Measurements from ENCODE around the gene EXOSC7. TPM values are rescaled to one million over a fixed set of nuclear protein-coding genes. Genes with fewer than 3 reads are reported as not detected.

EXOSC7 gene
- total RNA-seq, 1 experiment from 2014 or later: 88.7 TPM

DNA sequence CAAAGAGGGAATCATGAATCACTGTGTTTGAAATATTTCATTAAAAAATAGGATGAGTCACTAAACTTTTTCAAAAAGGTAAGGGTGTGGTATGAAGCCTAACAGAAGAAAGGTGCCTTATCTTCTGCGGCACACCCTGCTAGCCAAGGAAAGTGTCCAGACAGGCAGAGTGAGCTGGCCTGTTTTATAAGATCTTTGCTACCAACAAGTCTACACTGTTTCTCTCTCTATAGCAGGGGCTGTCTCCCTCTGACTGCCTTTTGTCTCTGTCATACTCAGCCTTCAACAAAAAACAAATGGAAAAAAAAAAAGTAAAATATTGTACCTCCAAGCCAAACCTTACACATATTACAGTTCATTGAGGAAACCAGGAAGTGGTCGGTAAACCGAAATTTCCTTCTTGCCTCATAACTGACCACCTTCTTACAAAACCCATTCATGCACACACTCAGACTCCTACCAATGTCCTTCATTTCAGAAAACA lies 9.2 kb upstream of the EXOSC7 start:
- Histone ChIP-seq H3K9ac (ENCODE audit: extremely low read depth, insufficient read length, low read length) (no peak overlapping the region), H2BK12ac (ENCODE audit: insufficient read length, low read depth, low read length) (no peak overlapping the region), H4K8ac (replicated peaks; ENCODE audit: insufficient read length, low read depth, low read length) (no peak overlapping the region), H3K9me3 (ENCODE audit: control insufficient read depth, low read depth, low read length) (no peaks in the 10 kb centered on the region), H3K56ac (ENCODE audit: insufficient read length, low read depth, low read length) (no peak overlapping the region), H3K23me2 (ENCODE audit: insufficient read length, low read depth, low read length, poor library complexity, severe bottlenecking) (no peaks in the 10 kb centered on the region), H3K4me1 (ENCODE audit: insufficient read depth, low read length) (peaks cover 2% of the 10 kb centered on the region; the same call in 1 of the 2 replicates), H4K5ac (ENCODE audit: insufficient read length, low read depth, low read length) (no peak overlapping the region), H4K20me1 (ENCODE audit: control insufficient read depth, insufficient read depth, insufficient read length) (no peaks in the 10 kb centered on the region), H2BK15ac (ENCODE audit: low read depth, low read length) (no peak overlapping the region), H3K23ac (ENCODE audit: insufficient read length, low read depth, low read length) (no peak overlapping the region), H3K14ac (ENCODE audit: insufficient read depth, low read length) (no peak overlapping the region), H2BK5ac (ENCODE audit: insufficient read length, low read length) (no peak overlapping the region), H3K27me3 (ENCODE audit: insufficient read depth, low read length) (no peaks in the 10 kb centered on the region), H3K4me2 (ENCODE audit: insufficient read depth, insufficient read length, low read length) (no peak overlapping the region), H3K27ac (ENCODE audit: insufficient read length, low read depth, low read length) (no peak overlapping the region), H2BK20ac (ENCODE audit: low read depth, low read length, poor library complexity, severe bottlenecking) (no peak overlapping the region), H4K91ac (ENCODE audit: insufficient read length, low read depth, low read length) (no peak overlapping the region), H3K18ac (ENCODE audit: insufficient read length, low read depth, low read length) (no peak overlapping the region), H2BK120ac (ENCODE audit: low read depth, low read length, poor library complexity, severe bottlenecking) (no peak overlapping the region), H2AFZ (ENCODE audit: low read length) (no peak overlapping the region), H3T11ph (ENCODE audit: low read length) (no peak overlapping the region), H2AK5ac (ENCODE audit: insufficient read length, low read length) (no peak overlapping the region), H3K79me1 (ENCODE audit: insufficient read depth, low read depth, low read length, poor library complexity, severe bottlenecking) (no peaks in the 10 kb centered on the region), H3K79me2 (ENCODE audit: insufficient read depth, low read length) (peaks cover 2% of the 10 kb centered on the region; the same call in 1 of the 2 replicates), H3K4ac (ENCODE audit: low read depth, low read length) (no peak overlapping the region)
- no peak for DNase-seq
- TF ChIP-seq, protein P1, sequence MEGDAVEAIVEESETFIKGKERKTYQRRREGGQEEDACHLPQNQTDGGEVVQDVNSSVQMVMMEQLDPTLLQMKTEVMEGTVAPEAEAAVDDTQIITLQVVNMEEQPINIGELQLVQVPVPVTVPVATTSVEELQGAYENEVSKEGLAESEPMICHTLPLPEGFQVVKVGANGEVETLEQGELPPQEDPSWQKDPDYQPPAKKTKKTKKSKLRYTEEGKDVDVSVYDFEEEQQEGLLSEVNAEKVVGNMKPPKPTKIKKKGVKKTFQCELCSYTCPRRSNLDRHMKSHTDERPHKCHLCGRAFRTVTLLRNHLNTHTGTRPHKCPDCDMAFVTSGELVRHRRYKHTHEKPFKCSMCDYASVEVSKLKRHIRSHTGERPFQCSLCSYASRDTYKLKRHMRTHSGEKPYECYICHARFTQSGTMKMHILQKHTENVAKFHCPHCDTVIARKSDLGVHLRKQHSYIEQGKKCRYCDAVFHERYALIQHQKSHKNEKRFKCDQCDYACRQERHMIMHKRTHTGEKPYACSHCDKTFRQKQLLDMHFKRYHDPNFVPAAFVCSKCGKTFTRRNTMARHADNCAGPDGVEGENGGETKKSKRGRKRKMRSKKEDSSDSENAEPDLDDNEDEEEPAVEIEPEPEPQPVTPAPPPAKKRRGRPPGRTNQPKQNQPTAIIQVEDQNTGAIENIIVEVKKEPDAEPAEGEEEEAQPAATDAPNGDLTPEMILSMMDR (conservative IDR thresholded peaks at IDR 0.05): no peak
- no peak overlapping the region for H3K27ac Mint-ChIP-seq
- H3K4me1 Mint-ChIP-seq: peaks cover 6 to 10% of the 10 kb centered on the region in 2 experiments
- no peaks in the 10 kb centered on the region for H3K36me3 Mint-ChIP-seq (ENCODE audit: insufficient read depth in 1 of 3, low read depth in 3 of 3)
- no peak overlapping the region for H3K4me3 Mint-ChIP-seq
- no CpG with 5 or more reads among the region's 3 CpGs for WGBS (ENCODE audit: extremely low coverage, insufficient read length, low lambda C conversion rate)
- H3K9me3 Mint-ChIP-seq: no peaks in the 10 kb centered on the region
- no peaks in the 10 kb centered on the region for H3K27me3 Mint-ChIP-seq (ENCODE audit: low read depth)
